Measurements from ENCODE around the gene CBFA2T3.

Gene CBFA2T3

DNA sequence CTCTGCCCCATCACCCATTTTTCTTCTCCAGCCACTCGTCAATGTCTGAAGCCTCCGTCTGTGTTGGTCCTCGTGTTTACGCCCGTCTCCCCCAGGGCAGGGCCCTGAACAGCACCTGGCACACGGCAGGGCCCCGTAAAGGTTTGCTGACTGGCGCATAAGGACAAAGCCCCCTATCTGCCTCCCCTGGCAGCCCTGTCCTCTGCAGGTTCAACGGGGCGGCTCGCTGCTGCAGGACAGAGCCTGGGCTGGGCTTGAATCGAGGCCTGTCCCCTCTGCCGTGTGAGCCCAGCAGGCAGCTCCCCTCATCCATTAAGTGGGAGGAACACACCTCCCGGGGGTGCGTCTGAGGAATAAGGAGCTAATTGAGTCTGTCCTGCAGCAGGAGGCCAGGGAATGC lies 64.5 kb downstream of the CBFA2T3 start:
- Histone ChIP-seq H4K20me1 (ENCODE audit: insufficient read depth, low read length) (peaks cover 84% of the 10 kb centered on the region), H3K36me3 (replicated peaks; ENCODE audit: low read depth, low read length) (peaks cover 26% of the 10 kb centered on the region), H3K27ac (ENCODE audit: low read length) (no peak overlapping the region), H3K9ac (ENCODE audit: low read length) (no peak overlapping the region), H3K9me3 (ENCODE audit: insufficient read depth, low read length) (no peaks in the 10 kb centered on the region), H3K79me2 (ENCODE audit: low read length) (peaks cover 55% of the 10 kb centered on the region), H2AFZ (ENCODE audit: low read depth, low read length) (no peak overlapping the region), H3K27me3 (ENCODE audit: low read depth, low read length) (no peaks in the 10 kb centered on the region), H3K4me1 (ENCODE audit: low read length) (no peaks in the 10 kb centered on the region), H3K4me2 (ENCODE audit: low read length) (no peak overlapping the region), H3K4me3 (ENCODE audit: low read length) (no peak overlapping the region)
- no peak for TF ChIP-seq EZH2phosphoT487 (IDR thresholded peaks at IDR 0.05; ENCODE audit: low read depth)
- TF ChIP-seq, protein P1, sequence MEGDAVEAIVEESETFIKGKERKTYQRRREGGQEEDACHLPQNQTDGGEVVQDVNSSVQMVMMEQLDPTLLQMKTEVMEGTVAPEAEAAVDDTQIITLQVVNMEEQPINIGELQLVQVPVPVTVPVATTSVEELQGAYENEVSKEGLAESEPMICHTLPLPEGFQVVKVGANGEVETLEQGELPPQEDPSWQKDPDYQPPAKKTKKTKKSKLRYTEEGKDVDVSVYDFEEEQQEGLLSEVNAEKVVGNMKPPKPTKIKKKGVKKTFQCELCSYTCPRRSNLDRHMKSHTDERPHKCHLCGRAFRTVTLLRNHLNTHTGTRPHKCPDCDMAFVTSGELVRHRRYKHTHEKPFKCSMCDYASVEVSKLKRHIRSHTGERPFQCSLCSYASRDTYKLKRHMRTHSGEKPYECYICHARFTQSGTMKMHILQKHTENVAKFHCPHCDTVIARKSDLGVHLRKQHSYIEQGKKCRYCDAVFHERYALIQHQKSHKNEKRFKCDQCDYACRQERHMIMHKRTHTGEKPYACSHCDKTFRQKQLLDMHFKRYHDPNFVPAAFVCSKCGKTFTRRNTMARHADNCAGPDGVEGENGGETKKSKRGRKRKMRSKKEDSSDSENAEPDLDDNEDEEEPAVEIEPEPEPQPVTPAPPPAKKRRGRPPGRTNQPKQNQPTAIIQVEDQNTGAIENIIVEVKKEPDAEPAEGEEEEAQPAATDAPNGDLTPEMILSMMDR (IDR thresholded peaks at IDR 0.05; ENCODE audit: low read depth, low read length) = no peak

DNA sequence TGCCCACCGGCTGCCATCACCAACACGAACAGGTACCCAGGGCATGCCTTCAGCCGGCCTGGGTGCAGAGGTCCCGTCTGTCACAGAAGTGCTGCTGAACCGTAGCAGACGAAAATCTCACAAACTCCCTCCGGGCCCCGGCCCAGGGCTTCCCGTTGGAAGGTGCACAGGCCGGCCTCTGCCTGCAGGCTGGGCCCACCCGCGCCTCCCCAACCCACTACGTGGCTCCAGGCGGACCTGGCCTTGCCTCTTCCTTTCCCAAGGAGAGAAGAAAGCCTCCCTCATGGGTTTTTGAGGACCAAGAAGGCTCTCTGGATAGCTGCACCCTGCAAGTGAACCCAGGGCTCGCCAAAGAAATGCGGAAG lies 65.1 kb downstream of the CBFA2T3 start:
- H3K79me2 ChIP-seq (ENCODE audit: low read length) = peaks cover 55% of the 10 kb centered on the region
- TF ChIP-seq, protein P1 (IDR thresholded peaks at IDR 0.05; ENCODE audit: low read depth, low read length) = no peak
- TF ChIP-seq EZH2phosphoT487 (IDR thresholded peaks at IDR 0.05; ENCODE audit: low read depth) = no peak

DNA sequence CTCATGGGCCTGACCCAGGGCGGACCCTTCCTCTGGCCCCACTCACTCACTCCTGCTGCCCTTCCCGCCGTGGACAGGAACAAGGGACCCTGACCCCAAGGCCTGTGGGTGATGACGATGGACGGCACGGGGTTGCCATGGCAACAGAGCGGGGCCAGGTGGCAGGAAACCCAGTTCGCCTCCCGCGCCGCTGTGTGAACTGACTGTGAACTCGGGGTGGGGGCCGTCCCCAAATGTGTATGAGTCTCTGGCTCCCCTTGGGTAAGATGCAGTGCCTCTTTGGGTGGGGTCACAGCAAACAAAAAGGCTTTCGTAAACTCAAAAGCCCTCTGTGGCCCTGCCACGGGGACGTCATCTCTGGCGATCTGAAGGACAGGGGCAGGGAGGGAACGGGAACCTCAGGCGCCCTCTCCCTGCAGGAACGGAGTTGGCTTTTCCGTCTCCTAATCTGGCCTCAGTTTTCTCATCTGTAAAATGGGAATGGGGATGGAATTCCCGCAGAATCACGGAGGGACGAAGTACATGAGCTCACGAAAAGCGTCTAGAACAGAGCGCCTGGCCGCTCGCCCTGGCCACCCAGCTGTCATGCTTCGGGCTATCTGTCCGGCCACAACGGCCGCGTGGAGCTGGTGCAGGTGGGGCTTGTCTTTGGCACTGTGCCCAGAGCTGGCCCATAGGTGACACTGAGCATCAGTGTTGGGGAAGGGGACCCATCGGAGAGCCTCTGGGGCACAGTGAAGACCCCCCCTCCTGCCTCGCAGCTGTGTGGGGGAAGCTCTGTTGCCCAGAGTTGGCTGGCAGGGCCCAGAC lies 65.7 kb downstream of the CBFA2T3 start:
- no peak overlapping the region for H3K9ac ChIP-seq (ENCODE audit: low read length)
- H3K79me2 ChIP-seq (ENCODE audit: low read length) = peaks cover 55% of the 10 kb centered on the region
- no peak overlapping the region for H3K27ac ChIP-seq (ENCODE audit: low read length)
- H3K27me3 ChIP-seq (ENCODE audit: low read depth, low read length) = no peaks in the 10 kb centered on the region
- H3K4me3 ChIP-seq (ENCODE audit: low read length) = no peak overlapping the region
- H3K4me1 ChIP-seq (ENCODE audit: low read length) = no peaks in the 10 kb centered on the region
- H3K9me3 ChIP-seq (ENCODE audit: insufficient read depth, low read length) = no peaks in the 10 kb centered on the region
- H3K4me2 ChIP-seq (ENCODE audit: low read length) = no peak overlapping the region
- peaks cover 26% of the 10 kb centered on the region for H3K36me3 ChIP-seq (replicated peaks; ENCODE audit: low read depth, low read length)
- TF ChIP-seq, protein P1 (IDR thresholded peaks at IDR 0.05; ENCODE audit: low read depth, low read length) = no peak
- TF ChIP-seq EZH2phosphoT487 (IDR thresholded peaks at IDR 0.05; ENCODE audit: low read depth) = no peak
- peaks cover 91% of the 10 kb centered on the region for H4K20me1 ChIP-seq (ENCODE audit: insufficient read depth, low read length)
- H2AFZ ChIP-seq (ENCODE audit: low read depth, low read length) = no peak overlapping the region

More for the DNA sequence above, 65.1 kb downstream of the CBFA2T3 start:
- Histone ChIP-seq H3K27ac (ENCODE audit: low read length) (no peak overlapping the region), H3K4me1 (ENCODE audit: low read length) (no peaks in the 10 kb centered on the region), H3K4me3 (ENCODE audit: low read length) (no peak overlapping the region), H3K9me3 (ENCODE audit: insufficient read depth, low read length) (no peaks in the 10 kb centered on the region), H2AFZ (ENCODE audit: low read depth, low read length) (no peak overlapping the region), H3K4me2 (ENCODE audit: low read length) (no peak overlapping the region), H4K20me1 (ENCODE audit: insufficient read depth, low read length) (peaks cover 85% of the 10 kb centered on the region), H3K9ac (ENCODE audit: low read length) (no peak overlapping the region), H3K27me3 (ENCODE audit: low read depth, low read length) (no peaks in the 10 kb centered on the region), H3K36me3 (replicated peaks; ENCODE audit: low read depth, low read length) (peaks cover 26% of the 10 kb centered on the region)

- Histone ChIP-seq H3K9ac (ENCODE audit: low read length) (no peak overlapping the region), H4K20me1 (ENCODE audit: insufficient read depth, low read length) (peaks cover 91% of the 10 kb centered on the region), H3K27me3 (ENCODE audit: low read depth, low read length) (no peaks in the 10 kb centered on the region), H3K9me3 (ENCODE audit: insufficient read depth, low read length) (no peaks in the 10 kb centered on the region), H3K79me2 (ENCODE audit: low read length) (peaks cover 52% of the 10 kb centered on the region), H3K27ac (ENCODE audit: low read length) (no peak overlapping the region), H3K4me3 (ENCODE audit: low read length) (no peak overlapping the region), H3K36me3 (replicated peaks; ENCODE audit: low read depth, low read length) (peaks cover 19% of the 10 kb centered on the region), H2AFZ (ENCODE audit: low read depth, low read length) (no peak overlapping the region), H3K4me2 (ENCODE audit: low read length) (no peak overlapping the region), H3K4me1 (ENCODE audit: low read length) (no peaks in the 10 kb centered on the region)
- TF ChIP-seq, protein P1 (IDR thresholded peaks at IDR 0.05; ENCODE audit: low read depth, low read length) = no peak
- no peak for TF ChIP-seq EZH2phosphoT487 (IDR thresholded peaks at IDR 0.05; ENCODE audit: low read depth)
These were observed 66.5 kb downstream of the CBFA2T3 start for GRCh38 chr16:88910284-88911135.
